Activated B cell treated with CpG ODN at 0.5 μM for 24 hours (primary cell): Measurements from ENCODE around the gene WDFY4. TPM values are rescaled to one million over a fixed set of nuclear protein-coding genes. Genes with fewer than 3 reads are reported as not detected.

ENCODE experiments used
- ATAC-seq: fragments of 200-7000 bp; cut with Tn5 transposase; one replicate; pipeline ENCODE4 v1.10.0; 2021; ENCODE audit warnings: low read depth, mild to moderate bottlenecking, moderate library complexity
- CTCF ChIA-PET: fragments of 350-600 bp; sonication (Branson Sonifier 250); formaldehyde crosslinking; loops from one replicate; lab custom pipeline; 2021; ENCODE audit warnings: antibody characterized with exemption; lab: Charles Lee
- POLR2A ChIA-PET: fragments of 350-600 bp; sonication (Branson Sonifier 250); formaldehyde crosslinking; loops from one replicate; lab custom pipeline; 2021; ENCODE audit warnings: antibody characterized with exemption; lab: Charles Lee
- DNase-seq: peaks from one replicate; pipeline ENCODE4 v3.0.0; 2022
- H3K27ac Mint-ChIP-seq: one replicate; pipeline ENCODE4 v1.8.0; 2020; ENCODE audit warnings: mixed read lengths
- H3K27me3 Mint-ChIP-seq: one replicate; pipeline ENCODE4 v1.8.0; 2021; ENCODE audit warnings: mixed read lengths
- H3K36me3 Mint-ChIP-seq: one replicate; pipeline ENCODE4 v1.8.0; 2021; ENCODE audit warnings: low read depth, mixed read lengths
- H3K4me1 Mint-ChIP-seq: one replicate; pipeline ENCODE4 v1.8.0; 2021; ENCODE audit warnings: mixed read lengths
- H3K4me3 Mint-ChIP-seq: one replicate; pipeline ENCODE4 v1.8.0; 2020; ENCODE audit warnings: mild to moderate bottlenecking, mixed read lengths
- H3K9me3 Mint-ChIP-seq: one replicate; pipeline ENCODE4 v1.8.0; 2020; ENCODE audit warnings: mixed read lengths
- CTCF ChIP-seq: fragments of 200-600 bp; IDR thresholded peaks from one replicate; pipeline ENCODE4 v1.8.0; 2022; ENCODE audit warnings: antibody characterized with exemption, mild to moderate bottlenecking
- intact Hi-C: fragments of 100-400 bp; cut with micrococcal nuclease; formaldehyde crosslinking; loops from one replicate; pipeline ENCODE4 v1.15.1; 2024
- total RNA-seq: library from RNA; stranded (reverse); gene quantifications from 2 replicates; pipeline ENCODE4 v1.2.3, GENCODE V29; 2022

Gene WDFY4
- total RNA-seq, 1 donor from 2014 or later, result 488 TPM

DNA sequence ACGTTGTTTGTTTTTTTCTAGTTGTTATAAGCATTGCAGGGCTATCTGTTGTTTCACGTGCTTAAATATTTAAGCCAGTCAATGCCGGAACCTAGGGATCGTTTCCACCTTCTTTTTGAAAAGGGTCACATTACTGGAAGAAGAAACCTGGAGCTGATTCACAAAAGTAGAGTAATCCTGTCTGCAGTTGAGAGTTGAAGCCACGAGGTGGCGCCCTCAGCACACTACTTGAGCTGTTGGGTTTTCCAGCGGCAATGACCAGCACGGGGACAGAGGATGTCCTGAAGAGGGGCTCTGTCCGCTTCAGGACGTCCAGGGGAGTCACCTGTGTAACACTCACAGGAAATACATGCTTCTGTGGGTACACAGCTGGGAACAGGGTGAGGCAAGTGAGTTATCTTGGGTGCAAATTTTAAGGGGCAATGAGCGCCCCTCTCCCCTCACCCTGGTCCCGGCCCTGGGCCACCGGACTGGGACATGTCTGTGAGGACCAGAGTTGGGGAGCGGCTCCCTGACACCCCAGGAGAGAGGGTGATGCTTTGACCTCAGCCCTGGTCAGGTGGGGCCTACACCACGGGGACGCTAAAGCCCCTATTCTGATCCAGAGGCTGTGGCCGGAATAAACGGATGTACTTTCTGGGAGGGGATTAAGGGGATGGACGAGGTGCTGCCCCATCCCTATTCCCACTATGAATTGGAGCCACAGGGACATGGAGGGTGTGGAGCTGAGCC is 26.3 kb upstream of the WDFY4 start:
- Mint-ChIP-seq H3K27ac (peak overlapping the region; percentile 64), H3K4me3 (no peak overlapping the region), H3K9me3 (no peaks in the 10 kb centered on the region), H3K4me1 (peaks cover 46% of the 10 kb centered on the region), H3K27me3 (peaks cover 6% of the 10 kb centered on the region), H3K36me3 (no peaks in the 10 kb centered on the region)
- DNase-seq (peak; percentile 59), ATAC-seq (peak; percentile 28)
- intact Hi-C loops, result loop anchor here (1.0 to 5.0 kb wide), 6 partner anchors 43 to 351 kb away; partner anchors contain the start of gene MAPK8
- peak; percentile 35 for TF ChIP-seq CTCF
- POLR2A ChIA-PET, result interaction anchor here (0.6 to 1.4 kb wide), 14 partner anchors 10 to 196 kb away, joined by 3 to 9 read pairs (median 4); partner anchors contain the start of gene WDFY4
- CTCF ChIA-PET, result interaction anchor here (0.6 to 7.9 kb wide), 58 partner anchors 8 to 868 kb away, joined by 3 to 301 read pairs (median 6); partner anchors contain the start of genes ARHGAP22 and WDFY4

GRCh38 chr10:48658975-48659269 is 25.8 kb upstream of the WDFY4 start:
- Mint-ChIP-seq H3K27ac (peak overlapping the region; percentile 31), H3K27me3 (peaks cover 6% of the 10 kb centered on the region), H3K4me1 (peaks cover 50% of the 10 kb centered on the region), H3K36me3 (no peaks in the 10 kb centered on the region), H3K4me3 (no peak overlapping the region), H3K9me3 (no peaks in the 10 kb centered on the region)
- intact Hi-C loops, result loop anchor here (1.0 to 5.0 kb wide), 7 partner anchors 26 to 352 kb away; partner anchors contain the start of gene MAPK8
- ChIA-PET CTCF (interaction anchor here (0.7 to 7.9 kb wide), 31 partner anchors 20 to 296 kb away, joined by 3 to 301 read pairs (median 15); partner anchors contain the start of genes ARHGAP22 and WDFY4), POLR2A (interaction anchor here (0.6 to 1.2 kb wide), 6 partner anchors 14 to 144 kb away, joined by 3 to 9 read pairs (median 4); partner anchors contain the start of gene WDFY4)
- no peak for ATAC-seq
- TF ChIP-seq CTCF, result no peak
- DNase-seq, result no peak

GRCh38 chr10:48659790-48660189 is 24.9 kb upstream of the WDFY4 start:
- CTCF ChIA-PET, result interaction anchor here (0.7 to 7.9 kb wide), 10 partner anchors 9 to 109 kb away, joined by 3 to 301 read pairs (median 4); no protein-coding TSS in a partner anchor
- ATAC-seq (no peak), DNase-seq (no peak)
- peaks cover 1% of the 10 kb centered on the region for H3K9me3 Mint-ChIP-seq
- peak overlapping the region; percentile 54 for H3K27ac Mint-ChIP-seq
- no peaks in the 10 kb centered on the region for H3K36me3 Mint-ChIP-seq
- POLR2A ChIA-PET, result interaction anchor here (1.6 to 2.0 kb wide), 4 partner anchors 25 to 42 kb away, joined by 4 to 15 read pairs (median 5); partner anchors contain the start of gene WDFY4
- no peaks in the 10 kb centered on the region for H3K27me3 Mint-ChIP-seq
- intact Hi-C loops, result loop anchor here (1.0 to 5.0 kb wide), 6 partner anchors 9 to 352 kb away; partner anchors contain the start of gene MAPK8
- peaks cover 57% of the 10 kb centered on the region for H3K4me1 Mint-ChIP-seq
- no peak overlapping the region for H3K4me3 Mint-ChIP-seq
- peak; percentile 55 for TF ChIP-seq CTCF

- Mint-ChIP-seq H3K9me3 (peaks cover 7% of the 10 kb centered on the region), H3K27ac (peak overlapping the region; percentile 73), H3K4me3 (no peak overlapping the region), H3K27me3 (no peaks in the 10 kb centered on the region), H3K36me3 (peaks cover 2% of the 10 kb centered on the region), H3K4me1 (peaks cover 68% of the 10 kb centered on the region)
- no peak for TF ChIP-seq CTCF
- ATAC-seq (no peak), DNase-seq (no peak)
- POLR2A ChIA-PET, result interaction anchor here (1.6 to 2.9 kb wide), 5 partner anchors 11 to 38 kb away, joined by 4 to 20 read pairs (median 14); partner anchors contain the start of gene WDFY4
- CTCF ChIA-PET, result interaction anchor here (0.7 to 7.9 kb wide), 7 partner anchors 16 to 105 kb away, joined by 3 to 228 read pairs (median 4); no protein-coding TSS in a partner anchor
- intact Hi-C loops, result no loop called here
These were observed 23.2 kb upstream of the WDFY4 start for GRCh38 chr10:48661441-48661840.
